GM20000 (cell line): Measurements from ENCODE around the gene SIPA1L3.

ENCODE experiments used
- DNase-seq: peaks from one replicate; pipeline ENCODE4 v3.0.0; 2012; ENCODE audit warnings: low spot score
- CTCF ChIP-seq: IDR thresholded peaks from 2 replicates; pipeline ENCODE4 v1.5.1; 2012; ENCODE audit warnings: mild to moderate bottlenecking, control low read depth; ENCODE audit errors: extremely low read depth, missing control alignments

SIPA1L3 gene

GRCh38 chr19:37986048-37986750 lies 79.2 kb downstream of the SIPA1L3 start:
- DNase-seq = no peak
- no peak for TF ChIP-seq CTCF

- no peak for DNase-seq
- no peak for TF ChIP-seq CTCF
Measured at GRCh38 chr19:37987356-37988332, 80.6 kb downstream of the SIPA1L3 start.

- TF ChIP-seq CTCF = no peak
- no peak for DNase-seq
Measured at GRCh38 chr19:37988758-37989635, 82.0 kb downstream of the SIPA1L3 start.

- no peak for DNase-seq
- TF ChIP-seq CTCF = no peak
Measured at GRCh38 chr19:37989855-37990254, 82.8 kb downstream of the SIPA1L3 start.

GRCh38 chr19:37990362-37990761 lies 83.4 kb downstream of the SIPA1L3 start:
- no peak for DNase-seq

GRCh38 chr19:37991176-37991835 lies 84.3 kb downstream of the SIPA1L3 start:
- no peak for TF ChIP-seq CTCF
- DNase-seq = no peak

More at GRCh38 chr19:37990362-37990761, 83.4 kb downstream of the SIPA1L3 start:
- TF ChIP-seq CTCF = no peak
